Cerebellar nuclear complex (tissue), 1 donor: ENCODE data around the gene THAP6.
"Not testable (repeated sequence)": the region's sequence is repeated elsewhere in the genome, so short reads cannot be mapped to it uniquely, and the experiment has no call there.

Source experiments
- DNase-seq, 2 experiments: peaks; one replicate each; lab custom pipeline; 2025; lab: John Stamatoyannopoulos, UW

THAP6 gene

DNA sequence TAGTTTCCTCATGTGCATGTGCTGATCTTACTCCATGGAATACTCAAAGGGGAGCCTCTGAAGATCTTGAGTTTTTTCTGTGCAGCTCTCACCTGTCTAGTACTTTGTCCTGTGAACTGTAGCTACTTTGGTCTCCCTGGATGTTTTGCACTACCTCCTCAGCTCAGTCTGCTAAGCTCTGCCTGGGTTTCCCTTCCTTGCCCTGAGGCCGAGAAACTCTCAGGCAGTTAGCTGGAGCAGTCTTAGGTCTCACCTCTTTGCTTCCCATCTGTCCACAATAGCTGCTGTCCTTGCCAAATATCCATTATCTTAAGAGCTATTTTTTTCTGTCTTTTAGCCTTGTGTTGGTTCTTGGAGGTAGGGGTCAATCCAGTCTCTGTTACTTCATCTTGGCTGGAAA lies 11.6 kb downstream of the THAP6 start:
- DNase-seq = no peak

DNA sequence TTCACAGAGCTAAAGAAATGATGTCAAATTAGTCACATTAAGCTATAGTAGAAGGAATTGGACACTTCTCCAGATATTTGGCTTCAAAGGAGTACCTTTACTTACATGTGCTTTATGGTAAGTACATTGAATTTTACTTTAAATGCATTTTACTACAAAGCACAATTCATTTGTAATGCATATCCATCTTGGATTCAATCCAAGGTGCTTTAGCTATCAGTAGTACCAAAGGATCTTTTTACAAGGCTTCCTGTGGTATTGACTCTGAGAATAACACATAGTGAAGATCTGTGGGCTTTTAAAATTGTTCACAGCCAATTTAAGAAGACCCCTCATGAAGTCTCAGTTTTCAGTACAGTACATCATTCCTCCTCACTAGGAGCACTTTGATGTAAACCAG lies 13.2 kb downstream of the THAP6 start:
- no peak for DNase-seq

DNA sequence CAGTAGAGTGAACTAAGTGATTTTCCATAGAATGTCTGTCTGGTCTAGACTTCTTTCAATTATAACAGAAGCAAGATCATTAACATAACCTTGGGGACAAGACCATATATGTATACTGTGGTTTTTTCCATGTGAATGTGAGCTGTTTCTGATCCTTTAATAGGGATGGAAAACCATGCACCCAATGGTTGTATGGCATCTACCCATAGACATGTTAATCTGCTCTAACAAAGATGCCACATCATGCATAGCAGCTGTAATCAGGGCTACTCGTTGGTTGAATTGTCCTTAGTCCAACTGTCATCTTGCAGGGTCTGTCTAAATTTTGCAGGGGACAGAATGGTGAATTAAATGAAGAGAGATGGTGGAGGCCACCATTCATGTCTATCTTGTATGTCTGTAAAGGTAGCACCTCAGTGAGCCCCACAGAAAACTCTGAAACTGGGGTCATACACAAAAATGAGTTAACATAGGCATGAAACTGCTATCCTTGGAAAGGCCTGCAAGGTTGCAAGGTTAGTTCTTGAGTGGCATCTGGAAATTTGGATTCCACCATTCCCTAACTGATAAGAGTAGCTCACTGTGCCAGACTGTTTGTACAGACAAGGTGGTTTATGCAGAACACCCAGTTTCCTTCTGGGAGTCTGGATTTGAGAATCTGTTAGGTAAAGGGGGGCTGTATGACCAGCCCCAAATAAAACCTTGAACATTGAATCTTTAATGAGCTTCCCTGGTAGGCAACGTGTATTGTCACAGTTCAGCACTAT lies 16.5 kb downstream of the THAP6 start:
- no peak for DNase-seq

DNA sequence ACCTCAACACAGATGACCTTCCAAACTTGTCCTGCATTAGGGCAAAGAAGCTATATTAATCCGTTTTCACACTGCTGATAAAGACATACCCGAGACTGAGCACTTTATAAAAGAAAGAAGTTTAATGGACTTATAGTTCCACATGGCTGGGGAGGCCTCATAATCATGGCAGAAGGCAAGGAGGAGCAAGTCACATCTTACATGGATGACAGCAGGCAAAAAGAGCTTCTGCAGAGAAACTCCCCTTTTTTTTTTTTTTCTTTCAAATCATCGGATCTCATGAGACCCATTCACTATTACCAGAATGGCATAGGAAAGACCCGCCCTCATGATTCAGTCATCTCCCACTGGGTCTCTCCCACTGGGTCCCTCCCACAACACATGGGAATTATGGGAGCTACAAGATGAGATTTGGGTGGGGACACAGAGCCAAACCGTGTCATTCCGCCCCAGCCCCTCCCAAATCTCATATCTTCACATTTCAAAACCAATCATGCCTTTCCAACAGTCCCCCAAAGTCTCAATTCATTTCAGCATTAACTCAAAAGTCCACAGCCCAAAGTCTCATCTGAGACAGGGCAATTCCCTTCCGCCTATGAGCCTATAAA lies 17.4 kb downstream of the THAP6 start:
- not testable (repeated sequence) for DNase-seq

DNA sequence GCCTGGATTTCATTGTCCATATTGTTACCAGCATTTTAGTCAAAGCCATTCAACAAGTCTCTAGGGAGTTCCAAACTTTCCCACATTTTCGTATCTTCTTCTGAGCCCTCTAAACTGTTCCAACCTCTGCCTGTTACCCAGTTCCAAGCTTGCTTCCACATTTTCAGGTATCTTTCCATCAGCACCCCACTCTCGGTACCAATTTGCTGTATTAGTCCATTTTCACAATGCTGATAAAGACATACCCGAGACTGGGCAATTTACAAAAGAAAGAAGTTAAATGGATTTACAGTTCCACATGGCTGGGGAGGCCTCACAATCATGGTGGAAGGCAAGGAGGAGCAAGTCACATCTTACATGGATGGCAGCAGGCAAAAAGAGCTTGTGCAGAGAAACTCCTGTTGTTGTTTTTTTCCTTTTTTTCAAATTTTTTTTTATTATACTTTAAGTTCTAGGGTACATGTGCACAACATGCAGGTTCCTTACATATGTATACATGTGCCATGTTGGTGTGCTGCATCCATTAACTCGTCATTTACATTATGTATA lies 19.1 kb downstream of the THAP6 start:
- not testable (repeated sequence) for DNase-seq

DNA sequence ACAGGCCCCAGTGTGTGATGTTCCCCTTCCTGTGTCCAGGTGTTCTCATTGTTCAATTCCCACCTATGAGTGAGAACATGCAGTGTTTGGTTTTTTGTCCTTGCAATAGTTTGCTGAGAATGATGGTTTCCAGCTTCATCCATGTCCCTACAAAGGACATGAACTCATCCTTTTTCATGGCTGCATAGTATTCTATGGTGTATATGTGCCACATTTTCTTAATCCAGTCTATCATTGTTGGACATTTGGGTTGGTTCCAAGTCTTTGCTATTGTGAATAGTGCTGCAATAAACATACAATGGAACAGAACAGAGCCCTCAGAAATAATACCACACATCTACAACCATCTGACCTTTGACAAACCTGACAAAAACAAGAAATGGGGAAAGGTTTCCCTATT lies 19.7 kb downstream of the THAP6 start:
- not testable (repeated sequence) for DNase-seq

DNA sequence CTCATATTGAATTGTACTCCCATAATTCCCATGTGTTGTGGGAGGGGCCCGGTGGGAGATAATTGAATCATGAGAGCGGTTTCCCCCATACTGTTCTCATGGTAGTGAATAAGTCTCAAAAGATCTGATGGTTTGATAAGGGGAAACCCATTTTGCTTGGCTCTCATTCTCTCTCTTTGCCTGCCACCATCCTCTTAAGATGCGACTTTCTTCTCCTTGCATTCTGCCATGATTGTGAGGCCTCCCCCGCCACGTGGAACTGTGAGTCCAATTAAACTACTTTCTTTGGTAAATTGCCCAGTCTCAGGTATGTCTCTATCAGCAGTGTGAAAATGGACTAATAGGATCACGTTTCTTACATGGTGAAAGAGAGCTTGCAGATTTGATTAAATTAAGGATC lies 23.0 kb downstream of the THAP6 start:
- not testable (repeated sequence) for DNase-seq

DNA sequence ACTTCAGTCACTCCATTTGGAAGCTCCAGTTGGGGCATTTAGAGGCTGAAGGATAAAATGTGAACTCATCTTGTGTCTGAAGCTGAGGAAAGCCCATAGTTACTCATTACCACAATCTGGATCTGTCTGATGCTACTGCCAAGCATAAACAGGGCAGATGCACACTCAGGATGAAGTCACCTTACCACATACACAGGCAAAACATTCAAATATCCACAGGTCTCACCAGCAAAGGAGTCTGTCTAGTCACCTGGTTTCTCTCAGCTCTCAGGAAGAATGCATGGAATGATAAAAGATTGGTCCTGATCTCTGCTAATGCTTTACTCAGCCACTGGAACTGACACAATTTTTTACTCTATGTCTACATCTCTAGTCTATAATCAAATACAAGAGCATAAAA lies 28.6 kb downstream of the THAP6 start:
- no peak for DNase-seq

DNA sequence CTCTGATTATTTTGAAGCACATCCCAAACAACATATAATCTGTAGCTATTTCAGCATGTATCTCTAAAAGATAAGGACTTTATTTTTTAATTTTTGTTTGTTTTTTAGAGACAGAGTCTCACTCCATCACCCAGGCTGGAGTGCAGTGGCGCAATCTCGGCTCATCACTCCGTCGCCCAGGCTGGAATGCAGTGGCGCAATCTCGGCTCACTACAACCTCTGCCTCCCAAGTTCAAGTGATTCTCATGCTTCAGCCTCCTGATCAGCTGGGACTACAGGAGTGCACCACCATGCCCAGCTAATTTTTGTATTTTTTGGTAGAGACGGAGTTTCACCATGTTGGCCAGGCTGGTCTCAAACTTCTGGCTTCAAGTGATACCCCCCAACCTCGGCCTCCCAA lies 29.9 kb downstream of the THAP6 start:
- DNase-seq = not testable (repeated sequence)

DNA sequence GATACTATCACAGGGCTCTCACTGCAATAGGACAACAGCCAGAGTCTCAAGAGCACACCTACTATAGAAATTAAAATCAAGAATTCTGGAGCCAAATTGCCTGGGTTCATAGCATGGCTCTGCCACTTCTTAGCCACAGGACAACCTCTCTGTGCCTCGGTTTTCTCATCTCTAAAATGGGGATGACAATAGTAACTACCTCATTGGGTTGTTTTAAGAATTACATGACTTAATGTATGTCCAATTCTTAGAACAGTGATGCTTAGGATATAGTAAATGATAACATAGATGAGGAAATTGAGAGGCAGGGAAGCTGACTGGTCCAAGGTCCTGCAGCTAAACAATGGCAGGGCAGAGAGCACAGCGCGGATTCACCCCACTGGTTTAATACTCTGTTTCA lies 30.6 kb downstream of the THAP6 start:
- no peak for DNase-seq

DNA sequence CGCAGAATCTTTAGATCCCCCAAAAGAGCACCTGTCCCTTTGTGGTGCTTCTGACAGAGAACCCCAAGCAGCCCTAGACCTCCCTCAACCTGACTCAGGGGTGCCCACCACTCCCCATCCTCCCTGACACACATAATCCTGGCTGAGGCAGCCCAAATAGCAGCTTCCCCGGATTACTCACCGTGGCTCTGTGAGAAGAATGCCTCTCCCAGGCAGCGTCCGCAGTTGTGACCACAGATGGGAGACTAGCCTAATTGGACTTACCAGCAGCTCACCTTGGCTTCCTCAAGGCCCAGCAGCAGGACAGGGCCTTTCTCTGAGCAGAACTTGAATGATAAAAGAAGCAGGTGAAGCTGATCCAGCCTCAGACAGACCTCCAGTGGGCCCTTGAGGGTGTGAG lies 31.3 kb downstream of the THAP6 start:
- no peak for DNase-seq

DNA sequence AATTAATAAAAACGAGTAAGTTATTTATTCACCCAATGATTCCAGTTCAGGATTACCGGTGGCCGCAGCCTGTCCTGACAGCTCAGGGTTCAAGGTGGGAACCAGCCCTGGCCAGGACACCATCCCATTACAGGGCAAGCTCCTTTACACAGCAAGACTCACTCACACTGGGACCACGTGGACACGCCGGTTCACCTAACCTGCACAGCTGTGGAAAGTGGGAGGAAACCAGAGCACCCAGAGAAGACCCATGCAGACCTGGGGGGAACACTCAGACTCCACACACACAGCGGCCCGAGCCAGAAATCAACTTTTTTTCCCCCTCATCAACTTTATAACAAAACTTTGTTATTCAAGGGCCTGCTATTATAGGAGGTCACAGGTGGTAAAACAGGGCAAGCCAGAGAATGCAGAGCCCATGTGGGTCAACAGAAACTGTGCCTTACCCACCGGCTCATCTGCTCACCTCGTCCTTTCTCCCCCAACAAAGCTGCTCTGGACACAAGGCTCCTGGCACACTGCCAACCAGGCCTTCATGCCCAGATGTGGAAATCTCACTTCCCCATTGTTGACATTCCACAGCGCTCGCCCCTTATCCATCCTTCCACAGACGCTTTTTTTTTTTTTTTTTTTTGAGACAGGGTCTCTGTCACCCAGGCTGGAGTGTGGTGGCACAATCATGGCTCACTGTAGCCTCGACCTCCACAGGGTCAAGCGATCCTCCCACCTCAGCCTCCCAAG lies 33.5 kb downstream of the THAP6 start:
- no peak for DNase-seq

DNA sequence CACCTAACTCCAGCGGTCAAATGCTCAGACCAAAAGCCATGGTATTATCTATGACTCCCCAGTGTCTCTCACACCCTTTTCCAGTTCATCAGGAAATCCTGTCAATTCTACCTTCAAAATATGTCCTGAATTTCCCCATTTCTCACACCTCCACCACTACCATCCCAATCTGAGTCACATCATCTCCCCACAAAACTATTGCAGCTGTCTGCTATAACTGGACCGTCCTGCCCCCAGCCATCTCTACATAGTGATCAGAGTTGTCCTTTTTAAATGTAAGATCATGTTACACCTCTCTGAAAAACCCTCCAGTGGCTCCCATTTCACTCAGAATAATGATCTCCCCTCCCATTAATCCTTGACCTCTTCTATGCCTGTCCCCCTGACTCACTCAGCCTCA lies 34.7 kb downstream of the THAP6 start:
- no peak for DNase-seq

DNA sequence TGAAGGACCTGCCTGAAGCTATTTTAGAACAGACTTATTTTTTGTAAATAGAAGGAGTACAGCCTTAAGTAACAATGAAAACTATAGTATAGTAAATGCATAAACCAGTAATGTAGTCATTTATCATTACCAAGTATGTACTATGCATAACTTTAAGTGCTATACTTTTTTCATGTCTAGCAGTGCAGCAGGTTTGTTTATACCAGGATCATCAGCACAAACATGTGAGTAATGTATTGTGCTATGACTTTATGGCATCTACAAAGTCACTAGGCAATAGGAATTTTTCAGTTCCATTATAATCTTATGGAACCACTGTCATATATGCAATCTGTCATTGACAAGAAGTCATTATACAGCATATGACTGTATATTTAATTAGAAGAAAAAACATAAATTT lies 38.2 kb downstream of the THAP6 start:
- no peak for DNase-seq

DNA sequence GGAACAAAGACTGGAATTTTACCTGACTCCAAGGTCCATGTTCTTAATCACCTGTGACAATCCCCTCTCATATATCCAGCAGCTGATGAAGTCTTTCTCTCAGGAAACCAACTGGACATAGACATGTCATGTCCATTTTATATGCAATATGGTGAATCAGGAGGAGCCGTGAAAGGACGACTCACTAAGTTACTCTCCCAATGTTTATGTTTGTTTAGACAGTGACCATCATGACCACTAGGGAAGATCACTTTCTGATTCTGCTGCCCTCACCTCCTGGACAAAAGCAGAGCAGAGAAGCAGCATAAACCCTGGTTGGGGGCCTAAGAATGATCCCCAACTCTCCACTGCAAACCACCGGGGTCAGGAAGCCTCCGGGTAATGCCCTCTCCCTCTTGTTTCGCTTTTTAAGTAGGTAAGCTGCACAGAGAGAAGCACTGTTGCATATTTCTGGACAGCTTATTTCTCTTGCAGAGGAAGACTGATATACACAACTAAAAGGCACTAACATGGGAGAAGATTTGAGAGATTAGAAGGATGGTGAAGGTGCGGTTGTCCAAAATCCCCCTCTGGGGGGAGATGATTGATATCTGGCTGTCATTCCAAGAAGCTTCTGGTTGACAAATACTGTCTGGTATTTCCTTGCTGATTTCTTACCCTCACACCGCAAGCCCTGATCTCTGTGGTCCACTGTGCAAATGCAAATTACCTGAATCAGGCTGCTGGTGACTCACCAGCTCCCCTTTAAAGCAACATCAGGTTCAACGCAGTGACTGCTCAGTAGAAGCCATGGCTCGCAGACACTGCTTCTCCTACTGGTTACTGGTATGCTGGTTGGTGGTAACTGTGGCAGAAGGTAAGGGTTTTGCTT lies 41.3 kb downstream of the THAP6 start, which contains the start of gene ODAPH:
ODAPH (plus strand) TSS at position 773 of the 871 bp plus-strand sequence; CDS start at position 790, 17 bp downstream.
- DNase-seq = no peak

DNA sequence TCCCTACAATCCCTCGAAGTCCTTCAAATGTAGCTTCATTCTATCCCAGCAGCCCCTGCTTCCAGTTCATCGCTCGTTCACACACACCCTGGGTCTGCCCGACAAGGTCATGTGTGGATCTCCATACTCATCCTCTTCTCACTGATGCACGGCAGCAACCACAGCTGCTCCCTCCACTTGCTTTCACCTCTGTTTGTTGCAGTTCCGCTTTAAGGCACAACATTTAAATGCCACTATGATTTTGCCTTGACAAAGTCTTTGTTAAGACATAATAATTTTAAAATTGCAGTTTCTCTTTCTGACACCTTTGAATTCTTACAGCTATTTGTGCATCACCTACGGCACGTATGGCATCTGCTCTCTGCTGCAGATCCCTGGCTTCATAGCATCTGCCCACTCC lies 43.4 kb downstream of the THAP6 start:
- no peak for DNase-seq

DNA sequence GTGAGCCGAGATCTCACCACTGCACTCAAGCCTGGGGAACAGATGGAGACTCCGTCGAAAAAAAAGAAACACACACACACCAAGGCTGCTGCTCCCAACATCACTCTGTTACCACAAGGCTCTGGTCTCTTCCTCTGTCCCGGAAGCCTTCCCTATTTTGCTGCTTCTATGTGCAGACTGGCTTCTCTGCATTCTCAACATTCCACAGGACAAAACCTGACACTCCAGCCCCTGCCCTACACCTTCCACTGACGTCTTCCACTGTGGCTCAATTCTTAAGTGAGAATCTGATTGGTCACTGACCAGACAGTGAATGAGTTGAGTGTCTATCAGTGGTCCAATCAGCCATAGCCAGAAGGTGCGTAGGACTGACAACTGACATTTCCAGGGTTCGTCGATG lies 47.5 kb downstream of the THAP6 start:
- no peak for DNase-seq

DNA sequence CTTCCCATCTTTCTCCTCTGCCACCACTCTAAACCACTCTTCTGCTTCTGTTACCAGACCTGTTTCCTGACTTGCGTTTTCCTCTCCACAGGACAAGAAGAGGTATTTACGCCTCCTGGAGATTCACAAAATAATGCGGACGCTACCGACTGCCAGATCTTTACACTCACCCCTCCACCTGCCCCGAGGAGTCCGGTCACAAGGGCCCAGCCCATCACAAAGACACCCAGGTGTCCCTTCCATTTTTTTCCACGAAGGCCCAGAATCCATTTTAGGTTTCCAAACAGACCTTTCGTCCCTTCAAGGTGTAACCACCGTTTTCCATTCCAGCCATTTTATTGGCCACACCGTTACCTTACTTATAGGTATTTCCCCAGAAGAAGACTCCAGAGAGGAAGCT lies 49.8 kb downstream of the THAP6 start:
- no peak for DNase-seq

DNA sequence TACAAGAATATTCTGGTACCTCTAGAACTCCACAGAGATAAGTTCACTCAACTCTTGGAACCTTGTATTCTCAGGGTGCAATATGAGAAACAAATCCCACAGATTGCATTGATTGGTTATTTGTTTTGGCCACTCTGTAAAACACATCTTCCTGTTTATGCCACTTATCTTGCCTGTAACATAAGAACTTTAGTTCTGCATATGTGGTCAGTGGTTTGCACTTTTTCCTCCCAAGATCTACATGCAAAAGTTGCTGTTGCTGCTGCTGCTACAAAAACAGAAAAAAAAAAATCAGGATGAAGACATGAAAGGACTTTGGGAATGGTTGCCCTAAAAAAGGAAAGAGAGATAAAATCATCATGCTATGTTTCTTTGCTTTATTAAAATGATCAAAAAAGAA lies 51.2 kb downstream of the THAP6 start:
- no peak for DNase-seq

DNA sequence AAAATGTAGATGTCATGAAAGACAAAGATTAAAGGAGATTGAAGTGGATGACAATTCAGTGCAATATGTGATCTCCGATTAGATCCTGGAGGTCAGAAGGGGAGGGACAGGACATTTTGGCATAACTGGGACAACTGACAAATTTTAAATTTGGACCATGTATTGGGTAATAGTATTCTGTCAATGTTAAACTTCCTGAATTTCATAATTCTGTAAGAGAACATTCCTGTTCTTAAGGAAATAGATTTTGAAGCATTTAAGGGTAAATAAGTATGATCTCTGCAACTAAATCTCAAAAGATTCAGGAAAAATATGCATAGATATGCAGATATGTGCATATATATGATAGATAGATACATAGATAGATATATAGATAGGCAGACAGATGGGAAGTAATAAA lies 52.6 kb downstream of the THAP6 start:
- no peak for DNase-seq

DNA sequence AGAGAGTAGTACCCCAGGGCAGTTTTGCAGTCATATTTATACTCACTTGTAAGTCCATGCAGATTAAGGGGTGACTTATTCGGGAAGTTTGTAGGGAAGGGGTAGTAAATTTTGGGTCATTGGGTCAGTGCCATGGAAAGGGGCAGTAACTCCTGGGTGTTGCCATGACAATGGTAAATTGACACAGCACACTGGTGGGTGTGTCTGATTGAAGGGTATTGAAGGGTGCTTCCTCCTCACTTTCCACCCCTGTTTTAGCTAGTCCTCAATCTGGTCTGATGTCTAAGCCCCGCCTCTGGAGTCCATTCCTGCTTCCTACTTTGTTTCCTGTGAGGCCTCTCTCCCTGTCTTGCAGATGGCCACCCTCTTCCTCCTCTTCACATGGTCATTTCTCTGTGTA lies 53.5 kb downstream of the THAP6 start:
- no peak for DNase-seq
